Measurements from ENCODE around the gene MICAL2.

DNA sequence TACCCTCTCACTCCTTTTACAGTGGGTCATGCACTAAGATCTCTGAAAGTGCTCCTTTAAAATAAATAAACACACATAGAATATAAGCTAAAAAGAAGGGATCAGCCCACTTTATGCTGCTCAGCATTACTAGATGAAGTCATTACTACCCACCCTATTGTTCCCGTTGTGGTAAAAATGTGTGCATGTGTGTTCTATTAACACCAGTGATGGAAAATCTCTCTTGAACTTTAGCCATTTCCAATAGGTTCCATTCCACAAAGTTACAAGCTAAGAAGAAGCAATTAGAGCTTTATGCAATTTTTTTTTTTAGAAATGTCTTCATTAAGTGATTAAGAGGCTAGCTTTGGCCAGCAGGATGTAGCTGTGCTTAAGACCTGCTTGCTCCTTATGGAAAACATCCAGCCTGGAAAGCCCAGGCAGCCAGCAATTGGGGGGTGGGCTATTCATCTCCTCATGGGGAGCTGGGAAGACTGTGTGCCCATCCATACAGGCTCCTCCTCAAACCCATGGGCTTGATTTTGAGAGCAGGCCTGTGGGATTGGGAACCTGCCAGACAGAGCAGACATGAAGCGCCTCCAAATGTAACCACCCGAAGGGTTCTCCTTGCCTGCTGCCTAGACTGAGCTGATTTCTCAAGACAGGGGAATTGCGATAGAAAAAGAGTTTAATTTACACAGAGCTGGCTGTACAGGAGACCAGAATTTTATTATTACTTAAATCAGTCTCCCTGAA lies 174.1 kb downstream of the MICAL2 start:
- TF ChIP-seq POLR2A (IDR thresholded peaks at IDR 0.05; ENCODE audit: low read depth, low read length), result no peak
- no peak for TF ChIP-seq TAF1 (IDR thresholded peaks at IDR 0.05; ENCODE audit: low read depth, low read length)
